GM21723 (cell line): ENCODE results near the gene MAP2.

Experiments
- ATAC-seq: cut with Tn5 transposase; IDR thresholded peaks from one replicate; pipeline ENCODE4 v1.9.1; 2021; ENCODE audit warnings: mild to moderate bottlenecking, moderate library complexity; ENCODE audit not compliant: unreplicated experiment

The MAP2 gene

GRCh38 chr2:209526561-209526960 lies 102.7 kb downstream of the MAP2 start:
- peak; percentile 52 for ATAC-seq

DNA sequence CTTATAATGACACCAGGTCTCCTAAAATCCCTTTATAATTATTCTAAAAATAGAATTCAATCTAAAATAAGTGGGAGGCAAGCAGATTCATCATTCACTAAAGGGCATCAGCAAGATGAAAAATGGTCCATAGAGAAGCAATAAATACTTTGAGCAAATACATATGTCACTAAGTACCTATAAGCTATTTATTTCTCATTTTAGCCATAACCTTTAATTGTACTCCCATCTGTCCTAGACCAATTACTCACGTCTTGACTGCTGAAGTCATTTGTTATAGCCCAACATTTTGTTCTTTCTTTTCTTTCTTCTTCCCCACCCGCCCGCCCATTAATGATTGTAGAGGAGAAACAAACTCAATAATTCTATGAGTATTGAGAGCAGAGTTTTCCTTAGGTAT lies 105.7 kb downstream of the MAP2 start:
- ATAC-seq, result no peak

DNA sequence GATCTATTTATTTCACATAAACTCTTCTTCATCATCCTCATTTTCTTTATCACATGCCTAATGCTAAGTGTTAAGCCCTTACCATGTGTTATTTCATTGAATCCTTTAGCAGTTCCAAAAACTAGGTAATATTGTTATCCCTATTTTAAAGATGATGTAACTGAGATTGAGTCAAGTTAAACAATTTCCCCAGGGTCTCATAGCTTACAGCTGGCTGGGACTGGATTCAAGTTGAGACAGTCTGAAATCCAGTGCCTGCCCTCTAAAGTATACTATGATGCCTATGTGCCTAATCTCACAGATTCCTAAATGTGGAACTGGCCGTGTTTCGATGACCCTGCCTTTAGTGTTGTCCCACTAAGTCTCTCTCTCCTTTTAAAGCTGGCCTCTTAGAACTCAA lies 108.5 kb downstream of the MAP2 start:
- ATAC-seq, result no peak

GRCh38 chr2:209533391-209533790 lies 109.5 kb downstream of the MAP2 start:
- no peak for ATAC-seq

GRCh38 chr2:209534228-209534627 lies 110.4 kb downstream of the MAP2 start:
- ATAC-seq, result no peak

DNA sequence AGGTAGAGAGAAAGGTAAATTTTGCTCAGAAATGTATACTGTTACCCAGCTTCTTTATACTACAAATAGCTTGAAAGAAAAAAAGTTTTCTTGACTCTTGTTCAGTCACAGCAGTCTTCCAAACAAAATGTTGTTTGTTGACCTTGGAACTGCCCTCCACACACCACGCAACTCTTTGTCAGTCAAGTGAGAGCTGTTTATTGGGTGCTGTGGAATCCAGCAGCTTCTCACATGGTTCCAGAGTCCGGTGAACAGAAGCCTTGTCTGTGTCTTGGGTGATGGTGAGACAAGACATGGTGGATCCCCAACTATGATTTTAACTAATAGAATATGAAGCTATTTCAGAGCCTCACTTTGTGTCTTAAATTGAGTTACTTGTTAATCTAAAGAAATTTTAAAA lies 112.5 kb downstream of the MAP2 start:
- ATAC-seq, result no peak

- no peak for ATAC-seq
These were observed 123.9 kb downstream of the MAP2 start for GRCh38 chr2:209547726-209548125.

DNA sequence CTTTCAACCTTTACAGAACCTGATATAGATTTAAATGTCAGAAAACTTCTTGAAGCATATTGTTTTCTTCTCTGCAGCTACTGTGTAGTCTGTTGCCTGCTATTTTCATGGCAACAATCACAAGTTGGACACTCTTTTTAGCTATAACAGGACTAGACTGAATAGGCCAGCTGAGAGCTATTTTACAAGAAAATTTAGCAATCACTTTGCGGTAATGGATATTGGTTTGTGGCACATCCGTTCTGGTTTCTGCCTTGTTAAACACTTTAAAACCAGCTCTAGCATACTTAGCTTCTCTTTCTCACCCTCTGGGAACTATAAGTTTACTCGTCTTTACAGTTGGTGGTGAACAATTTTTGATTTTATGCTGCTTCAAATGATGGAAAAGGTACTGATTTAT lies 125.7 kb downstream of the MAP2 start:
- no peak for ATAC-seq

DNA sequence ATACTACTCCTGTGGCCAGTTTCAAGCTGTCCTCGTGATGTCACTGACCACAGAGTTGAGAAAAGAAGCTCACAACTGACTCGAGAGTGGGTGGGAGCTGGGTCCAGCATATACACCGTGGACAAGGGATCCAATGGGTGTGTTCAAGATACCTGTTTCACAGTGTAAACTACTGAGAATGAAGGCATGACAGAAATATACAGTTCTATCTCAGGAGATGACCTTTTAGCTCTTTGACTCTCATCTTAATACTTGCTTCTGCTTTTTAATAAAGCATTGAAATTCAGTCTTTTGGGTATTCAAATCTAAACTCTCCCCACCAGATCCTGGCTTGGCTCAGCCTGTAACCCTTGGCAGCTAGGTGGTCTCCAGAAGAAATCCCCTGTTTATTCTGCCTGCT lies 130.1 kb downstream of the MAP2 start:
- ATAC-seq, result no peak

DNA sequence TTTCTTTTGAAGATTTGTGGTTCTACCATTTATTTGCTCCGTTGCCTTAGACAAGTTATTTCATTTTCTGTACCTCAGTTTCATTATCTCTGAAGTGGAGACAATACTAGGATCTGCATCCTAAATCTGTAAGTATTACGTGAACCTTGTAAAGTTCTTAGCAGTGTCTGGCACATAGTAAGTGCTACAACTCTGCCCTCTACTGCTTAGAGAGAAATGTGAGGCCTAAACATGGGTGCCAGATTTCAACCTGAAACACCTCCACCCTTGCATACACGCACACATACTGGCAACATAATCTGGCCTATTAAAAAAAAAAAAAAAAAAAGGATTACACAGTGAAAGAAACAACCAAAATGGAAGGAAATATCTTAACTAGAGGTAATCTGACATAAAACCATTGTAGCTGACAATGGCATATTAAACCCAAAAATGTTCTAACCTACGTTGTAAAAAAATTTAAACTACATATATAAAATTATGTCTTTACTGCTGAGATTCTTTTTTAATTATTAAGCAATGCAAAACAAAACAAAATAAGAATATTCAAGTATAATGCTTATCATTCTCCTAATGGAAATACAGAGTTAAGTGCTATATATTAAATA lies 132.6 kb downstream of the MAP2 start:
- ATAC-seq, result peak; percentile 59

GRCh38 chr2:209560911-209561310 lies 137.1 kb downstream of the MAP2 start:
- no peak for ATAC-seq

GRCh38 chr2:209563453-209563852 lies 139.6 kb downstream of the MAP2 start:
- ATAC-seq, result no peak

DNA sequence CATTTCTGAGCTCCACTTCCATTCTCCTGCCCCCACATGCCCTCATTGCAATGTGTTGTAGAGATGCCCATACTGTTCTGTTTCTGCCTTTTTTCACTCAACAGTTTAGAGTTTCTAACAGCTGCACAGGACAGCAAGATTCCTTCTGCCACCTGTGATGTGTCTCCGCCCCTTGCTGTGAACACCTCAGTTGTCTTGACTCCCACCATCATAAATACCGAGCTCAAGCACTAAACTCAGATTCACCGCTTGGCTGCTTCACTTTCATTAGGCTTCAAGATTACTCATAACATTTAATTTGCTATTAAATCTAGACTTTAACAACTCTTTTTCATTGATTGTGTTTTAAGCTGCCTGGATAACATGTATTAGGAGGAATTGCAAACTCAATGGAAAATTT lies 141.0 kb downstream of the MAP2 start:
- ATAC-seq, result no peak

- no peak for ATAC-seq
These were observed 142.2 kb downstream of the MAP2 start for GRCh38 chr2:209565896-209566582.

- no peak for ATAC-seq
These were observed 146.3 kb downstream of the MAP2 start for GRCh38 chr2:209570194-209570593.

DNA sequence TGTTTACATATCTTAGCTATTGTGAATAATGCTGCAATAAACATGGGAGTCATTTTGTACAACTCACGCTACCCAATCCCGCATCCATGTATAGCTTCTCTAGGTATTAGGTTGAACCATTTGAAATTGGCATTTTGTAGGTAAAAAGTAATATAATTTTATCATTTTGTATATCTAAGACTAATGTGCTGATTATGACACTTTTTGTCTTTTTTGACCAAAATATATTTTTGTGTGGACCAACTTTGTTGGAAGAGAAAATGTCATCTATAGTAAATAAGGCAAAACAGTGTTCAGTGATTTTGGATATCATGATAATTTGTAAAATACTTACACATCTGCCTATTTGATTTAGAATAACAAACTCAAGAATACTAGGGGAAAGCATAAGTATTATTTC lies 150.7 kb downstream of the MAP2 start:
- ATAC-seq, result no peak

GRCh38 chr2:209577376-209578357 lies 153.8 kb downstream of the MAP2 start:
- ATAC-seq, result no peak

- no peak for ATAC-seq
These were observed 154.7 kb downstream of the MAP2 start for GRCh38 chr2:209578394-209579001.

DNA sequence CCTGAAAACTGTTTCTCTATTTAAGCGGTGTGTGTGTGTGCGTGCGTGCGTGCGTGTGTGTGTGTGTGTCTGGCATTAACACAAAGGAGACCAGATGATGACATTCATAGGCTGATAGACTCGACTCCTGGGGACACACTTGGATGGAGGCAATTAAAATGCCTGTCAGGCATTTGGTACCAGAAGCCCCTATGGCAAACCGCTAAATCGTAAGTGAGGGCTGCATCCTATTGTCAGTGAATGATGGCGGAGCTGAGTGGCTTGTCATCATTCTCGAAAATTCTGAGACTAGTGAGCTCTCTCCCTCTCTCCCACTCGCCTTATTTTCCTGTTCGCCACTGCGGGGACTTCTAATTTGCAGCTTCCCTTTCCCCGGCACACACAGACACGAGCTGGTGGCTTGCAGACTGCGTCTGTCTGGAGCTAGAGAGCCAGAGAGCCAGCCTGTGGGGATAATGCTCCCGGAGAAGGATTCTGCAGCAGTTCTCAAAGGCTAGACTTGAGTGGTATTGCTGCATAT lies 155.4 kb downstream of the MAP2 start:
- no peak for ATAC-seq

DNA sequence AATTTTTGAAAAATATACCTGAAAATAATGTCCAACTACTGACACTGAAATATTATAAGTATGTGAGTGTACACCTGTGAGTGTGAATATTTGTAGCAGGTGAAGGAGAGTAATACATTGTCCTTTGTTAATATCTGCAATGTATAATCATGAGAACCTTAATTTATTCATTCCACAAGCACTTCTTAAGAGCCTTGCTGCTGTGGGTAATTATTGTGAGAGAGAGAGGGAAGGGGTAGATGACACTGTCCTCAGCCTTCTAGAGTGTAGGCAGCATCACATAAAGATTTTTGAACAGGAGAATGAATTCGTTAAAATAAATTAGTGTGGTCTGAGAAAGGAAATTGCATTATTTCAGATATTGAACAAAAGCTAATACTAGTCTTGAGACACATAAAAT lies 157.2 kb downstream of the MAP2 start:
- no peak for ATAC-seq

GRCh38 chr2:209582281-209582680 lies 158.4 kb downstream of the MAP2 start:
- no peak for ATAC-seq
